GM10266 (cell line): Measurements from ENCODE around the gene WBP2.

ENCODE experiments used
- DNase-seq: peaks from one replicate; pipeline ENCODE4 v3.0.0; 2012; ENCODE audit errors: extremely low spot score
- TF ChIP-seq, protein P1 (sequence below): IDR thresholded peaks from 2 replicates; pipeline ENCODE4 v1.5.1; 2012; ENCODE audit warnings: mild to moderate bottlenecking, low read depth; ENCODE audit not compliant: control insufficient read depth, insufficient read depth; ENCODE audit errors: missing control alignments

WBP2 gene

DNA sequence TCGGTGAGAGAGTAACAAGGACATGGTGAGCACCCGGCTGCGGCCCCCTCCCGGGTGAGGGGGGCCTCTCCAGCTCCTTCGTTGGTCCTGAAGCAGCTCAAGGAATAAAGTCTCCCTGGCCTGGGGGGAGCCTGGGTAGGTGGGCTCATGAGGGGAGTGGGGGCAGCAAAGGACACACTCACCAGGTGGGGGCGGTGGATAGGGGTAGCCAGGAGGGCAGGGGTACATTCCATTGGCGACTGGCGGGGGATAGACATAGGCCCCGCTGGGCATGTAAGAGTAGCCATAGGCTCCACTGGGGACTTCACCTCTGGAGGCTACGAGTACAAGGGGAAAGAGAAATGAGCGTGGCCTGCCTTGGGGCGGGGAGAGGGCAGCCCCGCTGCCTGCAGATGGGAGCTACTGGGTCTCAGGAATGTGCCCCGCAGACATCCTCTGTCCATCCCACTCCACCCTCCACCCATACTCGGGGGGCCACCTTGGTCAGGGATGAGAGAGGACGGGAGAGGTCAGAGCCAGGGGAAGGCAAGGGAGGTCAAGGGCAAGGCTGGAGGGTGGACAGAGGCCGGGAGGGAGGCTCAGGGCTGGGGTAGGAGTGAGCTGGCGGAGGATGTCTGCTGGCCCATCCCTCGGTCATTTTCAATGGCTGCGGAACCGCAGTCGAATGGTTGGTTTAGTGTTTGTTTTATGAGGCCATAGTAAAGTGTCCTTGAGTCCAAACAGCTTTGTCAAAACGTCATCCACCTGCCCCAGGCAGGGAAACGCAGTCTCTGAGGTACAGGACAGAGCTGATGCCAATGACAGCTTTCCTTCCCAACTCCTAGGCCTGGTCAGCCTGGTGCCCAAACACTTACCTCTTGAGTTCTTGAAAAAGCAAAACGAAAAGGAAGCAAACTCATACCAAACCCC, 7.3 kb downstream of the WBP2 start:
- TF ChIP-seq, protein P1, sequence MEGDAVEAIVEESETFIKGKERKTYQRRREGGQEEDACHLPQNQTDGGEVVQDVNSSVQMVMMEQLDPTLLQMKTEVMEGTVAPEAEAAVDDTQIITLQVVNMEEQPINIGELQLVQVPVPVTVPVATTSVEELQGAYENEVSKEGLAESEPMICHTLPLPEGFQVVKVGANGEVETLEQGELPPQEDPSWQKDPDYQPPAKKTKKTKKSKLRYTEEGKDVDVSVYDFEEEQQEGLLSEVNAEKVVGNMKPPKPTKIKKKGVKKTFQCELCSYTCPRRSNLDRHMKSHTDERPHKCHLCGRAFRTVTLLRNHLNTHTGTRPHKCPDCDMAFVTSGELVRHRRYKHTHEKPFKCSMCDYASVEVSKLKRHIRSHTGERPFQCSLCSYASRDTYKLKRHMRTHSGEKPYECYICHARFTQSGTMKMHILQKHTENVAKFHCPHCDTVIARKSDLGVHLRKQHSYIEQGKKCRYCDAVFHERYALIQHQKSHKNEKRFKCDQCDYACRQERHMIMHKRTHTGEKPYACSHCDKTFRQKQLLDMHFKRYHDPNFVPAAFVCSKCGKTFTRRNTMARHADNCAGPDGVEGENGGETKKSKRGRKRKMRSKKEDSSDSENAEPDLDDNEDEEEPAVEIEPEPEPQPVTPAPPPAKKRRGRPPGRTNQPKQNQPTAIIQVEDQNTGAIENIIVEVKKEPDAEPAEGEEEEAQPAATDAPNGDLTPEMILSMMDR = no peak
- DNase-seq = no peak

DNA sequence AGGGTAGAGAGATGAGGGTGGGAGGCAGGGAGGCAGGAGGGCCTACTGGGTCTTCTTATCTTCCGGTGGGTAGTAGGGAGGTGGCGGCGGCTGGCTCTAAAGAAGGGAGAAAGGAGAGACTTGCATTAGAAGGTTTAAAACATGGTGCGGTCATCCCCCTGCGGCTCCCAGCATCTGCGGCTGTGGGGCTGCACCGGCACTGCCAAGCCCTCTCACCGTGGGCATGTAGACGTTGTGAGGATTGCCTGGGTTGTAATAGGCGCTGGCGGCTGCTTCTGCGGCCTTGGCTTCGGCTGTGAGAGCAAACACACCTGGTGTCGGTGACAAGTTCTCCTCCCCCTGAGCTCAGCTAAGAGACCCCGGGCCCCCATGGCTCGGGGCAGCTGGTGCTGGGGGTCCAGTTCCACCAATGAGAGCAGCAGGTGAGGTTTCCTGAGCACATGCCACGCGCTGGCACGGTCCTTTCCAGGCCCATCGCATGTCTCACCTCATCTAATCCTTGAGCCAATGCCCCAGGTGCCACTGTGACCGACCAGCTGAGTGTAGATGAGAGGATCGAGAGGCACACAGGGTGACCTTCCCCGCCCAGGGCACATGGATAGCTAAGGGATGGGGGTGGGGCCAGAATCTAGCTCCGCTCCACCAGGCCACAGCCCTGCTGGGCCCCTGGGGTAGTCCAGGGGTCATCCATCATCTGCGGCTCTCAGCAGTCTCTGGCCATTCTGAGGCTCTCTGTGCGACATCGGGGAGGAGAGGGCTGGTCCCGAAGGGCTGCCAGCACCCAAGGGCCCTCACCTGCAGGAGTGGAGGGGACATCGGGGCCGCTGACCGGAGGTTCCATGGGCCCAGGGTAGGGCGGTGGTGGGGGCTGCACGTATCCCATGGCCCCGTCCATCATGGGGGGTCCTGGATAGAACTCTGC, 8.2 kb downstream of the WBP2 start:
- TF ChIP-seq, protein P1 = no peak
- no peak for DNase-seq

DNA sequence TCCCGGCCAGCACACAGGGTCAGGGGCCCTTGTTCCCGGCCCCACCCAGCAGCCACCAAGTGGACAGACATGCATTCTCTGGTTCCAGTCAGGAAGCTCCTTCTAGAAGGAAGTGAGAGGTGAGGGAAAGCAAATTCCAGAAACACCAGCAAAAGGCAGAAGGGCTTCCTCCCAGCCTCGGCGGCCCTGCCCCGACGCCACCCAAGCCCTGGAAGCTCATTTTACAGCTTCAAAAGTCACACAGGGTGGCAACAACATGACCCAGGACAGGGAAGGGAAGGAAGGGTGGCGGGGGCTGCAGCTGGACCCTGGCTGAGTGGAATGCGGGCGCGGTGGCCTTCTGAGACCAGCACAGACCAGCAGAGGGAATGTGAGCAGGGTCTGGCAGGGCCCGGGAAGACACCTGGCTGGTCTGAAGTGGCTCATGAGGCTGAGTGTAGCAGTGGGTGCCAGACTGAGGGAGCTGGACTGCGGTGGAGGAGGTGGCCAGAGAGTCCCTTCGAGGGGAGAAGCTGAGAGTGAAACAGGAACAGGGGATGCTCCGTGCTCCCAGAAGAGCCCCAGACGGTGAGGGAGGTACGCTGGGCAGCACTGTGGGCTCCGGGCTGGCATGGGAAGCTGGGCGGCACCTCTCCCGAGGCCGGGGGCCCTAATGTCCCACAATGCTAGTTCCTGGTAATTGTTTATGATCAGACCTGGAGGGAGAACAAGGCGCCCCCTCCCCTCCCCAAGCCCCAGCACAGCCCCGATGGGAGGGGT, 9.0 kb downstream of the WBP2 start:
- no peak for DNase-seq
- TF ChIP-seq, protein P1 = no peak

DNA sequence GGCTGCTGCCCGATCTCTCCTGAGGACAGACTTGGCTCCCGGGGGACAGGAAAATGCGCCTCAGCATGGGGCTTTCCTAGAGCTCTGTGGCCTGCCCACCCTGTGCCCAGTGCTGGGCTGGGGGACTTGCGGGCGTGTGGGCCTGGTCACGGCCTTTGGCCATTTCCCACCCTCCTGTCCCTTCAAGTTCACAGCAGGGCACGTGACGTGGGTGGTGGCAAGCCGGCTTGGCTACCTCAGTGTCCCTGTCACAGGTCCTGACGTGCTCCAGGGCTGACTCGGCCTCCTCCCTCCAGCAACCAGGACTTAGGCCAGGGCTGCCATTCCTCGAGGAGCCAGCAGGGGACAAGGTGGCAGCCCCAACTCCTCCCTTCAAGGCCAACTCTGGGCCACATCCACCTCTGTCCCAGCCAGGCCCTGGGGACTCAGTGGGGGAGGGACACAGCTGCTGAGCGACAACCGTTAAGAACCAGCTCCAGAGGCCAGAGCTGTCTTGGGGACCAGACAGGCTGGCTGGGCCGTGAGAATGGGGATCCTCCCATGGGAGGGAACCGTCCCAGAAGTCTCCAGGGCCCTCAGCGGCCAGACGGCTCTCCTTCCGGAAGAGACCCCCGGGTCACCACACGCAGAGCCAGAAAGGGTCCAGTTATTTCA, 9.9 kb downstream of the WBP2 start:
- TF ChIP-seq, protein P1 = peak; percentile 70
- DNase-seq = peak; percentile 90

DNA sequence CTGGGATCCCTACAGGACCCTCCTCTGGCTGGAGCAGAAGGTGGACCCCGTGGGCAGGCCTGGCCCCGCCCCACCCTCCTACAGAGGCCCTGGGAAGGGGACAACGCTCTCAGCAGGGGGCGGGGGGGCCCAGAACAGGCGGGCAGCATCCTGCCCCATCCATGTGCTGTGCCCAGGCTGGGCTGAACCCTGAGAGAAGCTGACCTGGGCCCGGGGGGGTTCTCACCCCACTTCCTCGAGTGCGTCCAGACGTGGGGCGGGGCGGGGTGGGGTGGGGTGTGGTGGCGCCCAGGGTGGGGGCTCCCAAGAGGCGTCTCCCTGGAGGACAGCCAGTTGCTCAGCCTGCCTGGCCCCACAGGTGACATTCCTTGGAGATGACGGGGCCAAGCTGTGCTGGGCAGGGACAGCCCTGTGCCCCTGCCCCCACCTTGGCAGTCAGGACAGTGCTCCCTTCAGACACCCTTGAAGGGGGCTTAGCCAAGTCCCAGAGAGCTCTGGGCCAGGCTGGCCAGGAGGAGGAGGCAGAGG, 10.5 kb downstream of the WBP2 start:
- no peak for DNase-seq
- TF ChIP-seq, protein P1 = no peak

DNA sequence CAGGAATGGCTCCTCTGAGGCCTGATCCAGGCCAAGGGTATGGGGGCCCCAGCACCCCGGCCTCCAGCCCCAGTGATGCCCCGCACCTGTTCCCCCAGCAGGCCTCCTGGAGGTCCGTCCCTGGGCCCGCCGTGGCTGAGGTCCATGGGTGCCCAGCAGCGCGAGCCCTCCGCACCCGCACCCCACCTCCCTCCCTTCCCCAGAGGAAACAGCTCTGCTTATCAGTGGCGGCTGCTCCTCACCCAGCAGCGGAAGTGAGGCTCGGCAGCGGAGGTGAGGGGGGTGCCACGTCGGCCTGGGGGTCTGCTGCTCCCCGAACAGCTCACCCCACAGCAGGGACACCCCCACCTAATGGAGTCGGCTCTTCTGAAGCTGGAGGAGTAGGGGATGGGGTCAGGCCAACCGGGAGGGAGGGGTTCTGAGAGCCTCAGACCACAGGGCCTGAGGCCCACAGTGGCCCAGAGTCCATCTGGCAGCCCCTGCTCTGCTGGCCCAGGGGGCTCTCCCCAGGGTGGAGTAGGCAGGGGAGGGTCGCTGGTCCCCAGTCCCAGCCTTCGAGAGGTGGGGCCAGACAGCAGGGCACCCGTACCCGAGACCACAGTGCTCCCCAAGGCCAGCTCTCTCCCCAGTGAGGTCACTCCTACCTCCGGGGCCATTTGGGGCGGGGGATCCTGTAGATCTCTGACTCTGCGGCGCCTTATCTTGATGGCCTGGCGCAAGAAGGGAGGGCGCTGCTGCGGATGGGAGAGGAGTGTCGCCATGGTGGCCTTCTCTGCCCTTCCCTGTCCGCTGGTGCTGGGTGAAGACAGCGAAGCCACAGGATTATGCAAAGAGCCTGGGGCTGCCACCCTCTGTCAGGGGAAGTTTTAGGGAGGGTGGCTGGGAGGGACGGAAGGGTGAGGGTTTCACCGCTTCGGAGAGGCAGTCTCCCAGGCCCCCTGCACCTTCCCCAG, 11.3 kb downstream of the WBP2 start, which contains the start of gene UNC13D:
Gene UNC13D, minus strand, starts transcription at position 828 of the 953 bp plus-strand sequence. Its CDS starts 67 bp downstream, at position 761.
- TF ChIP-seq, protein P1 = no peak
- DNase-seq = peak; percentile 77
